ENCODE data around the gene EP400. TPM values are rescaled to one million over a fixed set of nuclear protein-coding genes. Genes with fewer than 3 reads are reported as not detected.

Gene EP400
- total and polyA plus RNA-seq, 2 of the 13 experiments (the other 11 are each of a cell fraction or from before 2014, with no cell fraction given): 4.9 to 5.0 TPM

GRCh38 chr12:131987552-131987951 lies 37.8 kb downstream of the EP400 start:
- Histone ChIP-seq H3K27me3 (ENCODE audit: control insufficient read depth in 1 of 2, insufficient read depth in 2 of 2, low read length in 2 of 2) (no peaks in the 10 kb centered on the region), H3K9me3 (ENCODE audit: low read length) (no peaks in the 10 kb centered on the region), H3K27ac (ENCODE audit: extremely low read length, insufficient read depth, low read length) (no peak overlapping the region), H4K20me1 (ENCODE audit: insufficient read depth, low read length) (no peaks in the 10 kb centered on the region), H3K4me1 (ENCODE audit: insufficient read depth, low read length) (no peaks in the 10 kb centered on the region), H2AFZ (ENCODE audit: low read length) (no peak overlapping the region), H3K79me2 (ENCODE audit: insufficient read depth, low read length) (no peaks in the 10 kb centered on the region), H3K4me2 (ENCODE audit: low read depth, low read length) (no peak overlapping the region), H3K36me3 (replicated peaks in 1 of 2; ENCODE audit: control insufficient read depth in 1 of 2, insufficient read depth in 2 of 2, low read length in 2 of 2) (peaks cover 42 to 79% of the 10 kb centered on the region in 2 experiments), H3K4me3 (replicated peaks in 1 of 3; ENCODE audit: insufficient read depth in 1 of 3, low read depth in 2 of 3, low read length in 3 of 3) (no peak overlapping the region), H3K9ac (ENCODE audit: insufficient read depth, low read depth, low read length) (no peak overlapping the region)
- in situ Hi-C loops (cut with HindIII; ENCODE audit: extremely low pct_ligation_motif_present, low pct_unique_long_range_greater_than_20kb): no loop called here
- intact Hi-C loops (cut with micrococcal nuclease; ENCODE audit: unreplicated experiment): no loop called here
- FAIRE-seq (no peak), DNase-seq (ENCODE audit: low spot score) (no peak), ATAC-seq (no peak)
- BruUV-seq (replicated peaks): no TSS peak
- POLR2A ChIA-PET: no interaction called here
- TF ChIP-seq ZNF407 (CRISPR knock-in tag; IDR thresholded peaks at IDR 0.05; ENCODE audit: not compliant biosample characterization): no peak
- no peak for TF ChIP-seq TFDP1 (CRISPR knock-in tag; IDR thresholded peaks at IDR 0.05; ENCODE audit: borderline replicate concordance)
- no peak for TF ChIP-seq ZNF713 (CRISPR knock-in tag; IDR thresholded peaks at IDR 0.05)
- no peak for TF ChIP-seq ZNF354B (CRISPR knock-in tag; IDR thresholded peaks at IDR 0.05)
- TF ChIP-seq ZNF777 (CRISPR knock-in tag; IDR thresholded peaks at IDR 0.05): no peak
- no peak for TF ChIP-seq IKZF1 (IDR thresholded peaks at IDR 0.05)
- no peak for TF ChIP-seq ZBTB14 (CRISPR knock-in tag; IDR thresholded peaks at IDR 0.05)
- no peak for TF ChIP-seq ZNF773 (CRISPR knock-in tag; IDR thresholded peaks at IDR 0.05; ENCODE audit: borderline replicate concordance)
- no peak for TF ChIP-seq RBFOX2 (IDR thresholded peaks at IDR 0.05; ENCODE audit: low read depth, low read length)
- no peak for TF ChIP-seq SSRP1 (CRISPR knock-in tag; IDR thresholded peaks at IDR 0.05)
- TF ChIP-seq PBX2 (CRISPR knock-in tag; IDR thresholded peaks at IDR 0.05): no peak
- no peak for TF ChIP-seq U2AF2 (IDR thresholded peaks at IDR 0.05; ENCODE audit: low read depth, low read length)
- TF ChIP-seq ZFP41 (CRISPR knock-in tag; IDR thresholded peaks at IDR 0.05; ENCODE audit: borderline replicate concordance): no peak
- CTCF ChIA-PET (ENCODE audit: low intra/inter-chr PET ratio, low total read pairs): no interaction called here
- WGBS (ENCODE audit: low lambda C conversion rate): 95% methylated on average over 7 of the region's 8 CpGs
